ENCODE measurements around the gene KLHL28.
"Not testable (repeated sequence)": the region's sequence is repeated elsewhere in the genome, so short reads cannot be mapped to it uniquely, and the experiment has no call there.

KLHL28 gene

DNA sequence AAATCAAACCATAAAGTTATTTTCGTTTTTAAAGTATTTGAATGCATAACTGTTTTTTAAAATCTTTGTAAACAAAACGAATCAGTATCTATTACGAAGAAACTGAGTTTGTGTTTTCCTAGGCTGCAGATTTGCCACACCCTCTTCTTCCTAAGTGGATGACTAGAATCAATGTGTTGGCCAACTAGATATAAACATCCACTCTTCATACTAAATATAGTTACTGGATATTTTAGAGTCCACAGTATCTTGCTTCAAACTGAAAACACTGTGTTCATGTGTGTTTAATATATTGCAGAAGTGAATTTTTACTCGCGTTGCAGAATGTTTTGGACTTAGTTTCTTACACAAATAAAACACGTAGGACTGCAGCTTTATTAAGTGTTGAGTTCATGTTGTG is 63.2 kb downstream of the KLHL28 start:
- in situ Hi-C loops (cut with MboI; ENCODE audit: low sequenced_read_pairs) = no loop called here

DNA sequence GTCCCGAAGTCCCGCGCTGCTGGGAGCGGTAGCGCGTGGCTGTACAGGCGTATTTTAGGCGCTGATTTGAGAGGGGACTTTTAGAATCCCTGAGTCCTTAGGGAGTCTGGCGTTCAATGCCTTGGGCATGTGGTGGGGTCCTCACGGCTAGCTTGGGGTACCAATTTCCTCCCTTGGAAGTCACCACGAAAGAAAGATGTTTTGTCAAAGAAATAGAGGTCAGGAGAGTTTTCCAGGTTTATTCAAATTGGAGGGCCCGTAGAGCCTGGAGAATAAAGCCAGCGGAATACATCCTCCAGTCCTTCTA is 63.9 kb downstream of the KLHL28 start:
- in situ Hi-C loops (cut with MboI; ENCODE audit: low sequenced_read_pairs) = no loop called here

DNA sequence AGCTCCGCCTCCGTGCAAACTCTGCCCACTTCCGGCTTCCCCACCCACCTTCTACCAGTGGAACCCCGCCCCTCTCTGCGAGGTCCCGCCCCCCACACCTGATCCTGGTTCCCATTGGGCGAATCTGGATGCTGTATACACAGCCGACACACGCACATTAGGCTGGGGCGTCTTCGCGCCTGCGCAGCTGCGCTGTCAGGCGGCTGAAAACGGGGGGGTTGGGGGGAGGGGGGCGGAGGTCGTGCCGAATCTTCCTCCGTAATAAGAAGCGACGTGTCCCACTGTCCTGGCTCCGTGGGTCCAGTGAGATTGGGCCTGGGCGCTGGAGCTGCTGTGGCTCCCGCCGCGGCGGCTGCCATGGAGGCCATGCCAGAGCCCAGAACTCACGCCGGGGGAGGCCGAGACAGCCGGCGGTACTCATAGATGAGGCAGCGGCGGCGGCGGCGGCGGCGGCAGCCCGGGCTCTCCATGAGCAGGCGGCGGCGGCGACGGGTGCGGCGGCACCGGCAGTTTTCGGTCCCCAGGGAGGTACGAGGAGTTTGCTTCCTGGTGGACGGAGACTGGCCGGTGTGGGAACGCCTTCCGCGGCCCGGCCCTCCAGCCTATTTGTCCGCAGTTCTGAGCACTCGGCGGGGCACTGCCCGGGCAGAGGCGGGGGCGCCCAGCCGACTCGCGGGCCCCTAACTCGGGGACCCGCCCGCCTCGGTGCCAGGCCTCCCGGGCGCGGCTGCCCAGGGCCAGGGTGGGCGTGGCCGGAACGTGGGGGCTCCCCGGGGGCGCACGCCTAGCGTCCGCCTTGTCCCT is 64.5 kb downstream of the KLHL28 start:
- in situ Hi-C loops (cut with MboI; ENCODE audit: low sequenced_read_pairs) = no loop called here

DNA sequence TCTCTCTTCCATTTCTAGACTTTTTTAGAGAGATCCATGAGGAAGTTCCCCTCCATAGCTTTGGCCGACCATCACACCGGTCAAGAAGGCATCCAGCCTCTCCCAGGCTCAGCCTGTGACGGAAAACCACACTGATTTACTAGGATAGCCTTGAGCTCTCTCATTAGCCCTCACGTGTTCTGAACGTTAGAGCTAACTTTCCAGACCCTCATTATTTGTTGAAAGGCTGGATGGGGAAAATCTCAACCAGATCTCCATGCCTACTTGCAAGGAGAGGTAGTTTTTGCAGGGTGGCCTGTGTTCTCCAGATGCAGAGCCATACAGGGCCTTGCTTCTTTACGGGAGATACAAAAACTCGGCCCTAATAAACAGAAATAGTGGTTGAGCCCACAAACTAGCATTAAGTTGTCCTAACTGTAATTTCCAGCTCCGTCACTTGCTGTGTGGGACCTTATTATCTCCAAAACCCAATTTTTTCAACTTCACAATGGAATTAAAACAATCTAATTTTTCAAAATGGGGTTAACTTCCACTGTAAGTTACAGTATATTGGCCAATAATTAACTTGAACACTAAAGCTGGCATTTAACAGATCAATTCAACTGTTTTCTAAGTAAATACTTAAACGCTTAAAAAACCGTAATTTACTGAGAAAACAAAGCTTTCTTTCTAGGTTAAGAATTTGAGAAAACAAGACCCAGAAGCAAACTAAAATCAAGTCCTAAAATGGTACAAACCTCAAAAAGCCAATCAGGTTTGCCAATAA is 65.3 kb downstream of the KLHL28 start:
- in situ Hi-C loops (cut with MboI; ENCODE audit: low sequenced_read_pairs) = no loop called here

DNA sequence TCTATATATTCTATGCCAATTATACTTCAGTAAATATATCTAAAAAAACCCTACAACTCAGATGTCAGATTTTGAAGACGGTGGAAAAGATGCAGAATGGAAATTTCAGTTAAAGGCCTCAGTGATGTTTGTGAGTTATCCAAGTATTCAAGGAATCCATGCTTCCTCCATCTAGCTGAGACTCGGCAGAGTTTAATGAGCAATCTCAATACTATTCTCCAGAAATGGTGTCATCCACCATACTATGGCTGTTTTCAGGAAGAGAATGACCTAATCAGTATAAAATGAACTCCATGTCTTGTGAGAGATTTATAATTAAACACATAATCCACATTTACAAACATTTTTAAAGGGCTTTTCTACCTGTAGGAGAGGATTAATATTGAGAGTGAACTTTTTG is 66.0 kb downstream of the KLHL28 start:
- in situ Hi-C loops (cut with MboI; ENCODE audit: low sequenced_read_pairs) = no loop called here

DNA sequence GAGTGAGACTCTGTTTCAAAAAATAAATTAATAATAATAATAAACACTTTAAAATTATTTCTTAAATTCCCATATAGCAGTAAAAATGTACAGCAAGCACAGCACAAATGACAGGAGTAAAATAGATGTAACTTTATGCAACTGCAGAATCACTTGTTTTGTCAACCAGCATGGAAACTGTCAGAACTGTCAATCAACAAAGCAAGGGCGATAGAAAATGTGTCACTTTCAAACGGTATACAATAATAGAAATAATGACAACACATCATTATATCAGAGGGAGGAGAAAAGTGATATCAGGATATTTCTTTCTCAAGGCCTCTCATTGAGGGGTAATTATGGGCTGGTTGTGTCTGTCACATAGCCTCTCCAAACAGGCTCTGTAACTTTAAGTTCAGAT is 68.2 kb downstream of the KLHL28 start:
- in situ Hi-C loops (cut with MboI; ENCODE audit: low sequenced_read_pairs) = no loop called here

DNA sequence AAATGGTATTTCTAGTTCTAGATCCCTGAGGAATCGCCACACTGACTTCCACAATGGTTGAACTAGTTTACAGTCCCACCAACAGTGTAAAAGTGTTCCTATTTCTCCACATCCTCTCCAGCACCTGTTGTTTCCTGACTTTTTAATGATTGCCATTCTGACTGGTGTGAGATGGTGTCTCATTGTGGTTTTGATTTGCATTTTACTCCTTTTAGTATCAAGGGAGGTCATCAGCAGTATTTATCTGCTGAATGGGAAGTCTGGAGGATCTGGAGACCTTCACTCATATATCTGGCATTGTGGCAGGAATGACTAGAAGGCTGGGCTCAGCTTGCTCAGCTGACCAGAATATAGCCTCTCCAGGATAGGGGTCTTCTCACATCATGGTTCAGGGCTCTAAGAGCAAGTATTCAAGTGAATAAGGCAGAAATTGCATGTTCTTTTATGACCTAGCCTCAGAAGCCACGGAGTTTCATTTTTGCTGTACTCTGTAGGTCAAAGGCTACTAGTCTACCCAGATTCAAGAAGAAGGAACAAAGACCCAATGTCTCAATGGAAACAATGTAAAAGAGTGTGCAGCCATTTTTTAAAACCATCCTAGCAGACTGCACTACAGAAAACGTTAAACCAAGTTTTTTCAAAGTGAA is 69.9 kb downstream of the KLHL28 start:
- in situ Hi-C loops (cut with MboI; ENCODE audit: low sequenced_read_pairs) = not testable (repeated sequence)

DNA sequence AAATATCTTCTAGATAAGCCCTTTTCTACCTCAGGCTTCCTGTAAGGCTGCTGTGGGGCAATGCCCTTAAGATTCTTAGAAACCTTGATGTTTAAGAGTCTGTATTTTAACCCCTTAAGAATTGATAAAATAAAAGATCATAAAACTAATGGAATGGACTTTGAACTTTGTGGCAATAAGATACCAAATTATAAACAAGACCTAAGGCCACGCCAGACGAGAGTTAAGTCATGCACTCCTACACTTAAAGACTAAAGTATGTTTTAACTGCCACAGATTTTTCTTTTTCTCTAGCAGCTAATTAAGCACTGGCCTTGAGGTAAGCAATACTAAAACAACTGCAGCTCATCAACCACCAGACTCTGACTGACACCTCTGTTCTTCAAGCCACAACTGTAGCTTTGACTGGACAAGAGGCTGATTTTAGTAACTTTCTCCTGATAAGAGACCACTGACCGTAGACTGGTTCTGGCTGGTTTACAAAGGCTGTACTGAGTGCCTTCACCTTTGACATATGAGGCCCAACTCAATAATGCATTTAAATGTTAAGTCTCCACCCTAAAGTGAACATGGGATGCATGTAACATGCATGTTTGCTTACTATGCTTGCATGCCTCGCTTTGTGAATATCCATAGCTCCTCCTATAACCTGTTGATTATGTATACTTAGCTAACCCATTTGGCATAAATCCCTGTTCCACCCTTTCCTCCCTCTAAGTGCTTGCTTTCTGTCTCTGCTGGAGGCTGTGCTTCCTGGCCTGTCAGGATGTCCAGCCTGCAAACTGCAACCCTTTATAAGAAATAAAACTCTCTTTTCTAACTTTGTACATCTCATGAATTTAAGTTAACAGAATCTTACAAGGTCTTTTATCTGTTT is 71.9 kb downstream of the KLHL28 start:
- in situ Hi-C loops (cut with MboI; ENCODE audit: low sequenced_read_pairs) = no loop called here

DNA sequence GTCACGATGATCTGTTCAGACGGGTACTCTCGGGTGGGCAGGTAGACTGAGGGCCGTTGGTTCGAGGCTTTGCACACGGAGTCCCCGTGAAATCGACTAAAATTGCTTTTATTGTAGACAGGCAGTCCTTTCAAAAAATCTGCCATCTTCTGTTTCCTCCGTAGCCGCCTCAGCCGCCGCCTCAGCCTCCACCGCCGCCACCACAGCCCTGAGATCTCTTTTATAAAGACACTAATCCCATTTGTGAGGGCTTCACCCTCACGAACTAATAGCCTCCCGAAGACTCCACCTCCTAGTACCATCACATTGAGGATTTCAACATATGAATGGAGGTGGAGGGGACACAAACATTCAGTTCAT is 74.2 kb downstream of the KLHL28 start:
- in situ Hi-C loops (cut with MboI; ENCODE audit: low sequenced_read_pairs) = no loop called here

DNA sequence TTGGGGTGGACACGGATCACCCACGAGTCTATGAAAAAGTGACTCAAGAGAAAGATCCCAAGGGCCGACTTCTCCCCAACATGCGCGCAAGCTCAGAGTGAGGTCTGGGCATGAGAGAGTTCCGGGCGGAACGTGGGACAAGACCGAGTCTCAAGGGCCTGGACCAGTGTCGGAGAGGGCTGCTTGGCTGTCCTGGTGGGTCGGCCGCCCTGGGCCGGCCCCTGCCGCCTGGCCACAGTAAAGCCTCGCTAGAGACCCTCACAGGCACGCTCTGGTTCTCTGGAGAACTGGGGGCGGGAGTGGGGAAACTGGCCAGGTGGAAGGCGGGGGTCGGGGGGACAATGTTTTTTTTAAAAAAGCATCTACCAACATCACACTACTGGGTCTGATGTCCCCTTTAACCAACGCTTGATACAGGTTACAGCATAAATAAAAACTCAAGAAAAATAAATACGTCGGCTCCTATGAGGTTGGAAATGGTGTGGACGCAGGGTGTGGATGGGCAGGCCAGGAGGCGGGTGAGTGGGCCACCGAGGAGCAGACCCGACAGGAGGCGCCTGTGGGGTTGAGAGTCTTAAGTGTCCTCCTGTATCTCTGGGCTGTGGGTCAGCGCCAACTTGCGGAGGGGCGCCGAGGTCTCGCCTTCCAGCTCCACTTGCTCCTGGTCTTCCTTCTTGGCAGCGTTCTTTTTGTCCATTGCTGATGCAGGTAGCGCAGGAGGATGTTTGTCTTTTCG is 74.7 kb downstream of the KLHL28 start:
- in situ Hi-C loops (cut with MboI; ENCODE audit: low sequenced_read_pairs) = no loop called here

DNA sequence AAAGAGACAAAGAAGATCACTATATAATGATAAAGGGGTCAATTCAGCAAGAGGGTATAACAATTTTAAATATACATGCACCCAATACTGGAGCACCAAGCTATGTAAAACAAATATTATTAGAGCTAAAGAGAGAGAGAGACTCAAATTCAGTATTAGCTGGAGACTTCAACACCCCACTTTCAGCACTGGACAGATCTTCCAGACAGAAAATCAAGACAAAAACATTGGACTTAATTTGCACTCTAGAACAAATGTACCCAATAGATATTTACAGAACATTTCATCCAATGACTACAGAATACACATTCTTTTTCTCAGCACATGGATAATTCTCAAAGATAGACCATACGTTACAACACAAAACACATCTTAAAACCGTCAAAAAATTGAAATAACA is 81.0 kb downstream of the KLHL28 start:
- in situ Hi-C loops (cut with MboI; ENCODE audit: low sequenced_read_pairs) = no loop called here
